Superior temporal gyrus (tissue), 1 donor: ENCODE results near the gene RNF149.

Source experiments
- DNase-seq: peaks from one replicate; pipeline ENCODE4 v3.0.0-alpha.2; 2016; ENCODE audit errors: extremely low spot score

RNF149 gene

GRCh38 chr2:101297383-101297782 is 11.1 kb downstream of the RNF149 start:
- no peak for DNase-seq

GRCh38 chr2:101296371-101296770 is 12.1 kb downstream of the RNF149 start:
- DNase-seq = no peak

- DNase-seq = no peak
Observed at GRCh38 chr2:101295895-101296294, 12.6 kb downstream of the RNF149 start.

GRCh38 chr2:101294861-101295260 is 13.6 kb downstream of the RNF149 start:
- DNase-seq = no peak

GRCh38 chr2:101293544-101293943 is 15.0 kb downstream of the RNF149 start:
- no peak for DNase-seq

GRCh38 chr2:101291973-101292372 is 16.5 kb downstream of the RNF149 start:
- DNase-seq = no peak

- DNase-seq = no peak
Observed at GRCh38 chr2:101290711-101291110, 17.8 kb downstream of the RNF149 start.

GRCh38 chr2:101287303-101287702 is 21.2 kb downstream of the RNF149 start:
- no peak for DNase-seq

- no peak for DNase-seq
Observed at GRCh38 chr2:101286684-101287083, 21.8 kb downstream of the RNF149 start.

- DNase-seq = no peak
Observed at GRCh38 chr2:101282980-101283379, 25.5 kb downstream of the RNF149 start.

- DNase-seq = no peak
Observed at GRCh38 chr2:101281482-101281881, 27.0 kb downstream of the RNF149 start.

GRCh38 chr2:101278925-101279324 is 29.6 kb downstream of the RNF149 start:
- no peak for DNase-seq

GRCh38 chr2:101277111-101277510 is 31.4 kb downstream of the RNF149 start:
- no peak for DNase-seq

- no peak for DNase-seq
Observed at GRCh38 chr2:101274142-101274541, 34.4 kb downstream of the RNF149 start.

GRCh38 chr2:101273056-101273455 is 35.4 kb downstream of the RNF149 start:
- no peak for DNase-seq

GRCh38 chr2:101272045-101272784 is 36.3 kb downstream of the RNF149 start:
- no peak for DNase-seq

GRCh38 chr2:101270700-101271259 is 37.7 kb downstream of the RNF149 start:
- DNase-seq = no peak

GRCh38 chr2:101267671-101268656 is 40.5 kb downstream of the RNF149 start:
- no peak for DNase-seq

GRCh38 chr2:101265893-101266499 is 42.5 kb downstream of the RNF149 start:
- no peak for DNase-seq

- no peak for DNase-seq
Observed at GRCh38 chr2:101264360-101264939, 44.1 kb downstream of the RNF149 start.

- DNase-seq = no peak
Observed at GRCh38 chr2:101263377-101263800, 45.1 kb downstream of the RNF149 start.

GRCh38 chr2:101262142-101262541 is 46.4 kb downstream of the RNF149 start:
- no peak for DNase-seq
